K562 (cell line): ENCODE measurements around the gene CTDSP1. TPM values are rescaled to one million over a fixed set of nuclear protein-coding genes. Genes with fewer than 3 reads are reported as not detected.

Source experiments
- CBX8 ChIP-seq: fragments of 200-600 bp; sonication (generic); IDR thresholded peaks from 2 replicates; pipeline ENCODE4 v1.6.1; 2012; ENCODE audit warnings: borderline replicate concordance, mixed run types, low read depth, mild to moderate bottlenecking, moderate library complexity, mixed read lengths, low read length, control low read depth, inconsistent platforms; ENCODE audit not compliant: poor library complexity, severe bottlenecking; ENCODE audit errors: extremely low read depth
- CHD1 ChIP-seq: fragments of 200-600 bp; sonication (generic); IDR thresholded peaks from one replicate; pipeline ENCODE4 v1.6.1; 2012; ENCODE audit warnings: mild to moderate bottlenecking, moderate library complexity, low read length, inconsistent platforms
- DLX4 ChIP-seq: fragments of 250-450 bp; sonication (Bioruptor Pico); IDR thresholded peaks from 2 replicates; pipeline ENCODE4 v1.6.1; 2021; ENCODE audit warnings: mild to moderate bottlenecking
- HMGN3 ChIP-seq: IDR thresholded peaks from 2 replicates; pipeline ENCODE4 v1.6.1; 2011; ENCODE audit warnings: borderline replicate concordance, low read depth, mild to moderate bottlenecking, mixed read lengths, low read length; ENCODE audit not compliant: insufficient read length; ENCODE audit errors: extremely low read depth
- HMGXB4 ChIP-seq: sonication (generic); formaldehyde crosslinking; IDR thresholded peaks from 2 replicates; pipeline ENCODE4 v1.8.1; 2023; ENCODE audit warnings: mild to moderate bottlenecking, missing genetic modification reagents
- HNRNPL ChIP-seq: fragments of 200-400 bp; formaldehyde crosslinking; IDR thresholded peaks from 2 replicates; pipeline ENCODE4 v1.6.1; 2017; ENCODE audit warnings: low read depth, mild to moderate bottlenecking, low read length
- HNRNPLL ChIP-seq: fragments of 200-400 bp; formaldehyde crosslinking; IDR thresholded peaks from 2 replicates; pipeline ENCODE4 v1.6.1; 2017; ENCODE audit warnings: low read length, low read depth, mild to moderate bottlenecking; ENCODE audit not compliant: poor library complexity, severe bottlenecking
- KDM4B ChIP-seq, 2 experiments: fragments of 450-650 bp in 1 of 2; sonication (generic) in 1 of 2; IDR thresholded peaks; 2 replicates each; pipeline ENCODE4 v1.6.1; 2016 to 2017; ENCODE audit warnings: borderline replicate concordance in 2 of 2, antibody characterized with exemption in 1 of 2, low read depth in 1 of 2, mild to moderate bottlenecking in 1 of 2
- MTA3 ChIP-seq: fragments of 450-650 bp; formaldehyde crosslinking; IDR thresholded peaks from 2 replicates; pipeline ENCODE4 v1.6.1; 2017; ENCODE audit warnings: mild to moderate bottlenecking, borderline replicate concordance
- NBN ChIP-seq: fragments of 450-650 bp; IDR thresholded peaks from 2 replicates; pipeline ENCODE4 v1.6.1; 2016; ENCODE audit warnings: low read depth, mild to moderate bottlenecking
- NEUROD1 ChIP-seq: fragments of 150-350 bp; IDR thresholded peaks from 2 replicates; pipeline ENCODE4 v1.6.1; 2014; ENCODE audit warnings: borderline replicate concordance, low read length, low read depth; ENCODE audit not compliant: partially characterized antibody
- PHB ChIP-seq: fragments of 250-450 bp; sonication (Bioruptor Pico); IDR thresholded peaks from 2 replicates; pipeline ENCODE4 v1.5.0; 2021
- POLR2A ChIP-seq: fragments of 450-650 bp; conservative IDR thresholded peaks from 2 replicates; pipeline ENCODE4 v1.6.1; 2016
- SFPQ ChIP-seq: fragments of 200-400 bp; formaldehyde crosslinking; IDR thresholded peaks from 2 replicates; pipeline ENCODE4 v1.6.1; 2017; ENCODE audit warnings: mild to moderate bottlenecking, low read depth, low read length, moderate library complexity
- THRB ChIP-seq: fragments of 450-650 bp; formaldehyde crosslinking; conservative IDR thresholded peaks from 2 replicates; pipeline ENCODE4 v1.4.0; 2022; ENCODE audit warnings: mild to moderate bottlenecking, missing genetic modification characterization
- ZNF165 ChIP-seq: fragments of 250-450 bp; sonication (Bioruptor Pico); IDR thresholded peaks from 2 replicates; pipeline ENCODE4 v1.4.0; 2020; ENCODE audit warnings: borderline replicate concordance
- ZNF316 ChIP-seq: fragments of 450-650 bp; IDR thresholded peaks from 2 replicates; pipeline ENCODE4 v1.6.1; 2016
- ZNF398 ChIP-seq: fragments of 250-450 bp; sonication (Bioruptor Pico); IDR thresholded peaks from 2 replicates; pipeline ENCODE4 v1.8.0; 2021; ENCODE audit warnings: moderate library complexity, mild to moderate bottlenecking, inconsistent platforms
- ZNF408 ChIP-seq: fragments of 250-450 bp; sonication (Bioruptor Pico); IDR thresholded peaks from 2 replicates; pipeline ENCODE4 v1.4.0; 2020; ENCODE audit warnings: low read depth, mild to moderate bottlenecking, moderate library complexity
- ZNF561 ChIP-seq: fragments of 450-650 bp; formaldehyde crosslinking; conservative IDR thresholded peaks from 2 replicates; pipeline ENCODE4 v1.4.0; 2020; ENCODE audit warnings: mild to moderate bottlenecking, moderate library complexity
- ZNF778 ChIP-seq: fragments of 450-650 bp; formaldehyde crosslinking; IDR thresholded peaks from 2 replicates; pipeline ENCODE4 v1.4.0; 2020; ENCODE audit warnings: mild to moderate bottlenecking, moderate library complexity
- polyA plus RNA-seq, 8 experiments: library from polyadenylated mRNA; depleted of rRNA in 4 of 8; stranded (reverse) in 5 of 8; unstranded in 3 of 8; fragments of >200 nt; fragmentation: Nextera tagmentation in 2 of 8; fragmentation: Illumina TruSeq in 1 of 8; extraction: Ambion mirVana in 2 of 8; extraction: Trizol in 1 of 8; gene quantifications; 2 replicates each; pipeline versions ENCODE4 v1.2.1 to v1.2.3, GENCODE V29; 2011 to 2014; ENCODE audit warnings: inconsistent platforms in 1 of 8, missing spikeins in 1 of 8
- total RNA-seq, 7 experiments: library from RNA; depleted of rRNA in 6 of 7; stranded (reverse); fragments of >200 nt in 6 of 7; fragmentation: Illumina TruSeq in 2 of 7; extraction: Trizol in 2 of 7; gene quantifications; 2 replicates each; pipeline versions ENCODE4 v1.2.1 to v1.2.3, GENCODE V29; 2011 to 2021; ENCODE audit warnings: low replicate concordance in 1 of 7

CTDSP1 gene
- total and polyA plus RNA-seq, 9 of the 15 experiments (the other 6 are each of a cell fraction or from before 2014, with no cell fraction given) = 2.4 to 74.8 (median 45.8) TPM

- TF ChIP-seq DLX4 (CRISPR knock-in tag) (no peak), SFPQ (no peak), POLR2A (peak; percentile 64), MTA3 (0 out of 2 replicates have a peak, but pooled peaks have one; percentile 22), HNRNPL (no peak), ZNF778 (CRISPR knock-in tag) (no peak), ZNF398 (CRISPR knock-in tag) (no peak), CBX8 (no peak), THRB (CRISPR knock-in tag) (0 out of 2 replicates have a peak, but pooled peaks have one; percentile 32), HMGN3 (no peak), PHB (CRISPR knock-in tag) (0 out of 2 replicates have a peak, but pooled peaks have one; percentile 17), NEUROD1 (no peak), CHD1 (no peak), HMGXB4 (CRISPR knock-in tag) (no peak), HNRNPLL (no peak), ZNF408 (CRISPR knock-in tag) (no peak), KDM4B (IDR thresholded peaks at IDR 0.05; ENCODE audit: borderline replicate concordance in 2 of 2, low read depth in 1 of 2) (no peak), ZNF316 (no peak), ZNF165 (CRISPR knock-in tag) (no peak), ZNF561 (CRISPR knock-in tag) (no peak), NBN (no peak)
These were observed 6.1 kb downstream of the CTDSP1 start (continued) for GRCh38 chr2:218405746-218406208.
